Gastroesophageal sphincter (tissue), 3 donors: ENCODE measurements around the gene SDK2.

Experiments
- CTCF ChIP-seq, 4 experiments: fragments of 200-600 bp in 2 of 4; fragments of 450-650 bp in 2 of 4; sonication (generic) in 1 of 4; IDR thresholded peaks; one replicate each; pipeline ENCODE4 v1.5.1; 2017 to 2019; ENCODE audit warnings: antibody characterized with exemption in 4 of 4, mild to moderate bottlenecking in 2 of 4, moderate library complexity in 2 of 4
- EP300 ChIP-seq: sonication (generic); formaldehyde crosslinking; IDR thresholded peaks from one replicate; pipeline ENCODE4 v1.6.1; 2017; ENCODE audit warnings: antibody characterized with exemption, mild to moderate bottlenecking
- POLR2A ChIP-seq, 2 donors: fragments of 450-650 bp; IDR thresholded peaks; one replicate each; pipeline ENCODE4 v1.6.1; 2017; ENCODE audit warnings: antibody characterized with exemption in 2 of 2, mild to moderate bottlenecking in 2 of 2, moderate library complexity in 1 of 2

GRCh38 chr17:73549841-73550430 is 94.3 kb downstream of the SDK2 start:
- TF ChIP-seq CTCF (IDR thresholded peaks at IDR 0.05) = no peak
- TF ChIP-seq POLR2A (IDR thresholded peaks at IDR 0.05) = no peak
- TF ChIP-seq EP300 = no peak
